Panc1 (cell line): ENCODE data around the gene LINGO1. TPM values are rescaled to one million over a fixed set of nuclear protein-coding genes. Genes with fewer than 3 reads are reported as not detected.

Experiments used
- ATAC-seq: fragments of 200-7000 bp; cut with Tn5 transposase; 2 replicates; pipeline ENCODE4 v1.9.1; 2020; ENCODE audit warnings: mild to moderate bottlenecking, moderate library complexity
- BruUV-seq: library from RNA; stranded (reverse); fragments of 400-500 nt; replicated peaks from 2 replicates; lab custom pipeline; 2021; lab: Mats Ljungman, UMichigan
- CTCF ChIA-PET: fragments of 300-600 bp; sonication (Branson Sonifier 250); formaldehyde crosslinking; loops from one replicate; lab custom pipeline; 2022; ENCODE audit warnings: antibody characterized with exemption; lab: Charles Lee
- POLR2A ChIA-PET: fragments of 300-600 bp; sonication (Branson Sonifier 250); formaldehyde crosslinking; loops from one replicate; lab custom pipeline; 2022; ENCODE audit warnings: antibody characterized with exemption; lab: Charles Lee
- DNase-seq: peaks from one replicate; pipeline ENCODE4 v3.0.0-alpha.2; 2010; ENCODE audit warnings: low read depth, low spot score
- H3K27ac ChIP-seq: 2 replicates; pipeline ENCODE4 v1.5.1; 2011; ENCODE audit warnings: mild to moderate bottlenecking, low read length, inconsistent platforms
- H3K27me3 ChIP-seq: fragments of 200-500 bp; sonication (Bioruptor generic); 2 replicates; pipeline ENCODE4 v1.6.0; 2014; ENCODE audit warnings: low read length, inconsistent platforms; ENCODE audit not compliant: control insufficient read depth, insufficient read depth
- H3K36me3 ChIP-seq: fragments of 200-500 bp; sonication (Bioruptor generic); 2 replicates; pipeline ENCODE4 v1.5.1; 2014; ENCODE audit warnings: inconsistent platforms, mild to moderate bottlenecking, low read length, moderate library complexity; ENCODE audit not compliant: control insufficient read depth, insufficient read depth
- H3K4me1 ChIP-seq: 2 replicates; pipeline ENCODE4 v1.5.1; 2011; ENCODE audit warnings: inconsistent platforms, mild to moderate bottlenecking, low read length, moderate library complexity; ENCODE audit not compliant: control insufficient read depth, insufficient read depth
- H3K4me3 ChIP-seq, 2 experiments: 2 replicates each; pipeline ENCODE4 v1.5.1; 2011 to 2012; ENCODE audit warnings: low read depth in 2 of 2, low read length in 2 of 2, mild to moderate bottlenecking in 2 of 2, inconsistent platforms in 1 of 2, moderate library complexity in 1 of 2
- H3K9me3 ChIP-seq: fragments of 200-500 bp; sonication (Bioruptor generic); 2 replicates; pipeline ENCODE4 v1.5.1; 2014; ENCODE audit warnings: low read depth, mild to moderate bottlenecking, inconsistent platforms, low read length, moderate library complexity; ENCODE audit not compliant: control insufficient read depth, insufficient read depth
- CTCF ChIP-seq: fragments of 450-650 bp; IDR thresholded peaks from 2 replicates; pipeline ENCODE4 v1.5.1; 2017; ENCODE audit warnings: mild to moderate bottlenecking
- POLR2AphosphoS5 ChIP-seq: IDR thresholded peaks from 2 replicates; pipeline ENCODE4 v1.6.1; 2012; ENCODE audit warnings: mild to moderate bottlenecking, low read depth, low read length, moderate library complexity
- SIN3A ChIP-seq: IDR thresholded peaks from 2 replicates; pipeline ENCODE4 v1.6.1; 2012; ENCODE audit warnings: low read depth, mild to moderate bottlenecking, low read length, moderate library complexity, borderline replicate concordance; ENCODE audit not compliant: insufficient read depth
- TCF7L2 ChIP-seq: IDR thresholded peaks from 2 replicates; pipeline ENCODE4 v1.6.1; 2011; ENCODE audit warnings: mild to moderate bottlenecking, low read depth, low read length, inconsistent platforms
- in situ Hi-C: cut with HindIII; loops from 2 replicates; pipeline ENCODE4 v1.10.0; 2016; ENCODE audit warnings: low sequenced_read_pairs, low pct_unique_long_range_greater_than_20kb
- intact Hi-C: fragments of 100-400 bp; cut with micrococcal nuclease; formaldehyde crosslinking; loops from one replicate; pipeline ENCODE4 v1.10.0; 2022; ENCODE audit not compliant: unreplicated experiment
- total RNA-seq: library from RNA; stranded (reverse); gene quantifications from one replicate; pipeline ENCODE4 v1.2.1, GENCODE V29; 2021; ENCODE audit not compliant: unreplicated experiment
- TF ChIP-seq, protein P1 (sequence below), 2 experiments: IDR thresholded peaks; 2 replicates each; pipeline ENCODE4 v1.6.1; 2011 to 2012; ENCODE audit warnings: low read depth in 2 of 2, control low read depth in 1 of 2, low read length in 1 of 2, mild to moderate bottlenecking in 1 of 2, moderate library complexity in 1 of 2; ENCODE audit not compliant: insufficient read depth in 1 of 2

The LINGO1 gene
- total RNA-seq, 1 experiment from 2014 or later, result 18.2 TPM

DNA sequence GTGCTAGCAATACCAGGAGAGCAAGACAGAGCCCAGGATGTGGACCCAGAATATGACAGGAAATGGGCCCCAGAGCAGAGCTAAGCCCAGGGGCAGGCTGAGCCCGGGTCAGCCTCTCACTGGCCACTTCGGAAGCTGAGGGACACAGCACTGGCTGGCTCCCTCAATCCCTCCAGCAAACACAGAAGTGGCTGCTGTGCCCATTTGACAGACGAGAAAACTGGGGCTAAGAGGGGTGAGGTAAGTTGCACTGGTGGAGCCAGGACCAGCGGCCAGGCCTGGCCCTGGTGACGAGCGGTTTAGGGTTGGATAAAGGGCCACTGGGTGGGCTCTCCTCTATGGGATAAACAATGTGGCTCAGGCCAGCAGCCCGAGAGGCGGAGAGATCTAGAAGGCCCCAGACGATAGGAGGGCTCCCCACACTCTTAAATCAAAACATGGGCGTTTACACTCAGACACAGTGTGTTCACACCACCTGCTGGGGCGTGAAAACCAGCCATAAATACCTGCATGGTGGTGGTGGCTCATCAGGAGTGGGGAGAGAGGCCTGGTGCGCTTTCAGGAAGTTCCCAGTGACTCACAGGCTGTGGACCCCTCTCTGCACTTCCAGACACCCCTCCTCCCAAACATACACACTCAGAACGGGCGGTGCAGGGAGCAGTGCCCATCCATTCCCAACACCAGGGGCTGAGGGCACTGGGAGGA, 12.0 kb upstream of the LINGO1 start:
- Histone ChIP-seq H3K4me1 (peaks cover 9% of the 10 kb centered on the region), H3K36me3 (no peaks in the 10 kb centered on the region), H3K9me3 (no peaks in the 10 kb centered on the region), H3K27ac (no peak overlapping the region), H3K4me3 (no peak overlapping the region), H3K27me3 (no peaks in the 10 kb centered on the region; the same call in 1 of the 2 replicates)
- BruUV-seq, result no TSS peak
- DNase-seq, result no peak
- ATAC-seq, result no peak
- ChIA-PET POLR2A (no interaction called here), CTCF (interaction anchor here (1.3 kb wide), 2 partner anchors 10 to 12 kb away, joined by 3 to 5 read pairs; no protein-coding TSS in a partner anchor)
- intact Hi-C loops (no loop called here), in situ Hi-C loops (no loop called here)
- TF ChIP-seq CTCF (no peak), TCF7L2 (no peak), SIN3A (no peak), POLR2AphosphoS5 (no peak)
- TF ChIP-seq, protein P1, sequence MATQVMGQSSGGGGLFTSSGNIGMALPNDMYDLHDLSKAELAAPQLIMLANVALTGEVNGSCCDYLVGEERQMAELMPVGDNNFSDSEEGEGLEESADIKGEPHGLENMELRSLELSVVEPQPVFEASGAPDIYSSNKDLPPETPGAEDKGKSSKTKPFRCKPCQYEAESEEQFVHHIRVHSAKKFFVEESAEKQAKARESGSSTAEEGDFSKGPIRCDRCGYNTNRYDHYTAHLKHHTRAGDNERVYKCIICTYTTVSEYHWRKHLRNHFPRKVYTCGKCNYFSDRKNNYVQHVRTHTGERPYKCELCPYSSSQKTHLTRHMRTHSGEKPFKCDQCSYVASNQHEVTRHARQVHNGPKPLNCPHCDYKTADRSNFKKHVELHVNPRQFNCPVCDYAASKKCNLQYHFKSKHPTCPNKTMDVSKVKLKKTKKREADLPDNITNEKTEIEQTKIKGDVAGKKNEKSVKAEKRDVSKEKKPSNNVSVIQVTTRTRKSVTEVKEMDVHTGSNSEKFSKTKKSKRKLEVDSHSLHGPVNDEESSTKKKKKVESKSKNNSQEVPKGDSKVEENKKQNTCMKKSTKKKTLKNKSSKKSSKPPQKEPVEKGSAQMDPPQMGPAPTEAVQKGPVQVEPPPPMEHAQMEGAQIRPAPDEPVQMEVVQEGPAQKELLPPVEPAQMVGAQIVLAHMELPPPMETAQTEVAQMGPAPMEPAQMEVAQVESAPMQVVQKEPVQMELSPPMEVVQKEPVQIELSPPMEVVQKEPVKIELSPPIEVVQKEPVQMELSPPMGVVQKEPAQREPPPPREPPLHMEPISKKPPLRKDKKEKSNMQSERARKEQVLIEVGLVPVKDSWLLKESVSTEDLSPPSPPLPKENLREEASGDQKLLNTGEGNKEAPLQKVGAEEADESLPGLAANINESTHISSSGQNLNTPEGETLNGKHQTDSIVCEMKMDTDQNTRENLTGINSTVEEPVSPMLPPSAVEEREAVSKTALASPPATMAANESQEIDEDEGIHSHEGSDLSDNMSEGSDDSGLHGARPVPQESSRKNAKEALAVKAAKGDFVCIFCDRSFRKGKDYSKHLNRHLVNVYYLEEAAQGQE (IDR thresholded peaks at IDR 0.05; ENCODE audit: insufficient read depth in 1 of 2, low read depth in 2 of 2, low read length in 1 of 2), result no peak

DNA sequence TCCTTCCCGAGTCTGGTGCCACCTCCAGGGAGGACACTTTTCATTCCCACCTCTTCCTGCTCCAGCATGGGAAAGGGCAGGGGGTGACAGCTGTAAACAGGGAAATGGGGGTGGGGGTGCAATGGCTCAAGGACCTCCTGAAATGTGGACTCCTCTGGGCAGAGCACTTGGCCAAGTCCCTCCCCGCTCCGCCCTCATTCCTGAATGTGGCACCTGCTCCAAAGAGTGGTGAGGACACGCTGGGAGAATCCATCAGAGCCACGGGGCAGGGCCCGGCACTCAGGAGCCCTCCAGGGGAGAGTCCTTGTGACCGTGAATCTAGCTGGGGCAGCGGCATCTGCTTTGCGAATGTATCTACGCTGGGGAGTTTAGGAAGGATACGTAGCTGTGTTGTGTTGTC, 11.1 kb upstream of the LINGO1 start:
- ChIA-PET POLR2A (no interaction called here), CTCF (interaction anchor here (0.5 to 1.6 kb wide), 2 partner anchors 120 to 141 kb away, joined by 3 to 4 read pairs; no protein-coding TSS in a partner anchor)
- TF ChIP-seq, protein P1 (IDR thresholded peaks at IDR 0.05; ENCODE audit: insufficient read depth in 1 of 2, low read depth in 2 of 2, low read length in 1 of 2), result no peak
- no peak for TF ChIP-seq CTCF
- no peak for TF ChIP-seq TCF7L2
- no peak for TF ChIP-seq SIN3A
- TF ChIP-seq POLR2AphosphoS5, result no peak
- Histone ChIP-seq H3K9me3 (no peaks in the 10 kb centered on the region), H3K36me3 (no peaks in the 10 kb centered on the region), H3K4me1 (peaks cover 9% of the 10 kb centered on the region), H3K27me3 (no peaks in the 10 kb centered on the region; the same call in 1 of the 2 replicates), H3K27ac (no peak overlapping the region), H3K4me3 (no peak overlapping the region)
- BruUV-seq, result no TSS peak
- no peak for DNase-seq
- no peak for ATAC-seq
- intact Hi-C loops (no loop called here), in situ Hi-C loops (no loop called here)
